HG03103 (cell line): ENCODE results near the gene FBXL16.
A peak's percentile ranks its signal among the peaks of the same experiment; 100 is the strongest.
"Not testable (repeated sequence)": the region's sequence is repeated elsewhere in the genome, so short reads cannot be mapped to it uniquely, and the experiment has no call there.

ENCODE experiments used
- ATAC-seq: cut with Tn5 transposase; IDR thresholded peaks from one replicate; pipeline ENCODE4 v1.9.1; 2021; ENCODE audit warnings: low read depth; ENCODE audit not compliant: unreplicated experiment

The FBXL16 gene

GRCh38 chr16:705431-706188 lies at the start of gene FBXL16:
Gene FBXL16, minus strand, starts transcription at chr16:705801. Its CDS starts 8,396 bp downstream, at chr16:697405.
- ATAC-seq, result no peak

- no peak for ATAC-seq
Observed at GRCh38 chr16:754656-755055, 49.1 kb upstream of the FBXL16 start.

DNA sequence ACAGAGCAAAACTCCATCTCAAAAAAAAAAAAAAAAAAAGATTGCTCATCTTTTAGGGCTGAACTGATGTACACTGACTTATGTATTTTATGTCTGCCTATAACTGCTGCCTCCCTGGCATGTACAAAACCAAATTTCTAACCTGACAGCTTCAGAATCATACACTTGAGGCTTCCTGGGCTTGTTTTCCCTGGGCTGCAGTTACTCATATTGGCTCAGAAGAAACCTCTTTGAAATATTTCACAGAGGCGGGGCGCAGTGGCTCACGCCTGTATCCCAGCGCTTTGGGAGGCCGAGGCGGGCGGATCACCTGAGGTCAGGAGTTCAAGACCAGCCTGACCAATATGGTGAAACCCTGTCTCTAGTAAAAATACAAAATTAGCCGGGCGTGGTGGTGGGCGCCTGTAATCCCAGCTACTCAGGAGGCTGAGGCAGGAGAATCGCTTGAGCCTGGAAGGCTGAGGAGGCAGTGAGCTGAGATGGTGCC lies 48.6 kb upstream of the FBXL16 start:
- ATAC-seq, result not testable (repeated sequence)

GRCh38 chr16:752007-752312 lies 46.4 kb upstream of the FBXL16 start:
- no peak for ATAC-seq

GRCh38 chr16:751152-752006 lies 45.8 kb upstream of the FBXL16 start:
- ATAC-seq, result no peak

DNA sequence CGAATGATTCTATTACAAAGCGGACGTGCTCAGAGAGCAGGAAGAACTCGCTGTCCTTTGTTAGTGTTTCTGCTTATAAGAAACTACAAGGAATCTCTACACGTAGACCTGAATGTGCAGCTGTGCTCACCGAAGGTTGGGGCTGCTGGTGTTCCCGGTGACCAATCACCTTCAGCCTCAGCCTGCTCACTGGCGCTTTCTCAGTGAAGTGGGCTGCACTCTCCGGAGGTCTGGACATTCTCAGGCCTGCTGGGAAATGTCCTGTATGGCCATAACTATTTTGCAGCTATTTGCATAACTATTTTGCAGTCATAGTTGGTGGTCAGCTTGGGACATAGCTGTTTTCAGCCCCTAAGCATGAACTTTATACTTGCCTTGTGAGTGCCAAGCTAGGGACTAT lies 44.9 kb upstream of the FBXL16 start:
- no peak for ATAC-seq

DNA sequence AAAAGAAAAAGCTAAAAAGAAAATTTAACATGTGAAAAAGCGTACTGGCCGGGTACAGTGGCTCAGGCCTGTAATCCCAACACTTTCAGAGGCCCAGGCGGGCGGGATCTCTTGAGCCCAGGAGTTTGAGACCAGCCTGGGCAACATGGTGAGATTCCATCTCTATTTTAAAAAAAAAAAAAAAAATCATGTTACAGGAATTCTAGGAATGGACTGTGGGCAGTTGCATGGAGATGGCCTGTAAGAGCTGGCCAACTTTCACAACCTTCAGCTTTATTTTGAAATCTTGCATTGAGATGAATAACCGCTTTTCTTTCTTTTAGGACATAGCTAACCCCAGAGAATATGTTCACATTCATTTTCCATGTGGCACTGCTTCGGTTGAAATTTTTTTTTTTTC lies 43.4 kb upstream of the FBXL16 start:
- no peak for ATAC-seq

- ATAC-seq, result no peak
Observed at GRCh38 chr16:747978-748746, 42.6 kb upstream of the FBXL16 start.

DNA sequence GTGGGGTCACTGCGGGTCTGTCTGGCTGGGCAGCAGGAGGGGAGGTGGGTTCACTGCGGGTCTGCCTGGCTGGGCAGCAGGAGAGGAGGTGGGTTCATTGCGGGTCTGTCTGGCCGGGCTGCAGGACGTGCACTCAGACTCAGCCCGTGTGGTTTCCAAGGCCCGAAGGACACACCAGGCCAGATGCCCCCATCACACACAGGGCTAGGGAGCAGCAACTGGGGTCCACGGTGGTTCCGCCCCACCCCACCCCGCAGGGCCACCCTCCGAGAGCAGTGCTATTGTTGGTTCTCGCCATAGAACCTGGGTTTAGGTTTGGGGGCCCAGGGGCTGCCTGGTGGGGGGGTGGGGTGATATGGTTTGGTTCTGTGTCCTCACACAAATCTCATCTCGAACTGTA lies 41.0 kb upstream of the FBXL16 start:
- ATAC-seq, result no peak

DNA sequence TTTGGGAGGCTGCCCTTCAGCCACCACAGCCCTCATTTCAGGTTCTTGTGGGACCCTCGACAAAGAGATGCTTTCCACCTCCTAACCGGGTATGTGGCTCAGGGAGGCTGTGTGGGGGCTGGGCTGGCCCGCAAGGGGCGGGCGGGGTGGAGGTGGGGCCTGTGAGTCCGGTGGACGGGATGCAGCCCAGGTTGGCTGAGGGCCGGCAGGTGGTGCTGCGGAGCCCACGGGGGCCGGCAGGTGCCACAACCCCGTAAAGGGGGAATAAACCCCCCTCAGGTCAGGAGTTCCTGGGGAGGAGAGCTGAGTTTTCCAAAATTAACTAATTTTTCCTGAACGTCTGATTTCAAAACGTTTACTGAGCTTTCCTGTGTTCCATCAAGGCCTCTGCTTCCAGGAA lies 40.1 kb upstream of the FBXL16 start:
- no peak for ATAC-seq

DNA sequence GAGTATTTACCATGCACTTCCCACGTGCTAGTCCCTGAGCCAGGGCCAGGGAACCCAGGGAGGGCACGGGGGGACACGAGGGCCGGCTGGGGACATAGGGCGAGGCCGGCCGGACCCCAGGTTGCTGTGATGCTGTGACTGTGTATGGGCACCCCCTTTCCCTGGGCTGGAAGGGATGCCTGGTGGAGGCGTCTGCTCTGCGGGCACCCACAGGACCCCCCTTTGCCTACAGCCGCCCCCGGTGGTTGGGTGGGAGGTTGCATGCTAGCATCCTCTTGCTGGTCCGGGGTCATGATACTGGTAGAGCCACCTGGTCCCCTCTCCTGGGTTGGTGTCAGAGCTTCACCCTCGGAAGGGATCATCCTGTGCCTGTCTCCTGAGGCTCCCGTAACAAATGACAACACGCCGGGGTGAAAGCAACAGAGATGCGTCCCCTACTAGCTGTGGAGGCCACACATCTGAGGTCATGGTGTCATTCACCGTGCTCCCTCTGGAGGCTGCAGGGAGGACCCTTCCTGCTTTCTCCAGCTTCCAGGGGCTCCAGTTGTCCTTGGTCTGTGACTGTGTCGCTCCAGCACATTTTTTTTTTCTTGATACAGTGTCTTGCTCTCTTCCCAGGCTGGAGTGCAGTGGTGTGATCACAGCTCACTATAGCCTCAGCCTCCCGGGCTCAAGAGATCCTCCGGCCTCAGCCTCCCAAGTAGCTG lies 38.3 kb upstream of the FBXL16 start:
- ATAC-seq, result no peak

GRCh38 chr16:742894-743293 lies 37.3 kb upstream of the FBXL16 start:
- ATAC-seq, result not testable (repeated sequence)

DNA sequence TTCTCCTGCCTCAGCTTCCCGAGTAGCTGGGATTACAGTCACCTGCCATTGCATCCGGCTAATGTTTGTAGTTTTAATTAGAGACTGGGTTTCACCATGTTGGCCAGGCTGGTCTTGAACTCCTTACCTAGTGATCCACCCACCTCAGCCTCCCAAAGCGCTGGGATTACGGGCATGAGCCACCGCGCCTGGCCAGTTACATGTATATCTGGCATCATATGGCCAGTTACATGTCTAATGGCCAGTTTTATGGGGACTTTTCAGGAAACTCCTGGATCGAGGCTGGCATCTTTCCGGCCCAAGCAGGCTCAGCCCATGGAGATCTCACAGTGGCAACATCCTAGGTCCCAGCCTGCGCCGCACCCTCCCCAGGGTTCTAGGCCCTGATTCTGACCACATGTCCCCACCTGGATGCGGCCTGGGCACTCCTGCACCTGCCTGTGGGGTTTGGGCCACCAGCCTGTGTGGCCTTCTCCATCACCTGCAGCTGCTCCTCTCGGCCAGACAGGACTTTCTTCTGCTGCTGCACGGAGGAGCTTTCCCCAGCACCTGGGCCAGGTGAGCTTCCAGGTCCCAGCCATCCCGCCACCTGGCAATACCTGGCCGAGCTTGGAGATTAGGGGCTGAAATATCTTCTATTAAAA lies 36.5 kb upstream of the FBXL16 start:
- no peak for ATAC-seq

GRCh38 chr16:740764-741505 lies 35.3 kb upstream of the FBXL16 start, which contains the start of gene CIAO3:
Gene CIAO3, minus strand, starts transcription at chr16:740997. Its CDS starts 12 bp downstream, at chr16:740985.
- ATAC-seq, result peak; percentile 54

GRCh38 chr16:740459-740763 lies 34.8 kb upstream of the FBXL16 start:
- ATAC-seq, result no peak

GRCh38 chr16:739560-740458 lies 34.2 kb upstream of the FBXL16 start:
- no peak for ATAC-seq

DNA sequence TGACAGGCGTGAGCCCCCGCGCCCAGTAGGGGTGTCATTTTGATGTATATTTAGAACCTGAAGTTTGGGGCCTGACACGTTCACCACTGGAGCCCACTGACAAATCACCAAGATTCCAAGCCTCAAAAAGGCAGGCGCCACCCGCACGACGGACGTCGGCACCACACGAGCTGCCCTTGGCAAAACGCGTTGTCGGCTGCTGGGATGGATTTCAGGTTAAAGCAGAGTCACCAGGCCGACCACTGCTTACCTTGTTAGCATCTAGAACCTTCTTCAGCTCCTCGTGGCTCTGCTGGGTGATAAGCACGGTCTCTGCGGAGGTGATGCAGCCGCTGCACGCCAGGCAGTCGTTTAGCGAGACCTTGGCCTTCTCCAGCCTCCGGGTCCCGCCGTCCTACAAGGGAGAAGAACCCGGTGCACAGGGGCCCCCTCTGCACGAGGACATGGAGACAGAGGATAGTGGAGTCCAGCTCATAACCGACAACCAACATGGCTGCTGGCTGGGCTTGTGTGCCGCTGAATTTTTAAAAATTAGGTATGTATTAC lies 31.4 kb upstream of the FBXL16 start:
- no peak for ATAC-seq

- ATAC-seq, result no peak
Observed at GRCh38 chr16:735982-736453, 30.4 kb upstream of the FBXL16 start.
